ENCODE measurements around the gene LMNA. TPM values are rescaled to one million over a fixed set of nuclear protein-coding genes. Genes with fewer than 3 reads are reported as not detected.
"Not testable (repeated sequence)": the region's sequence is repeated elsewhere in the genome, so short reads cannot be mapped to it uniquely, and the experiment has no call there.

LMNA gene
- total RNA-seq, 1 donor from 2014 or later, result 98.8 TPM

DNA sequence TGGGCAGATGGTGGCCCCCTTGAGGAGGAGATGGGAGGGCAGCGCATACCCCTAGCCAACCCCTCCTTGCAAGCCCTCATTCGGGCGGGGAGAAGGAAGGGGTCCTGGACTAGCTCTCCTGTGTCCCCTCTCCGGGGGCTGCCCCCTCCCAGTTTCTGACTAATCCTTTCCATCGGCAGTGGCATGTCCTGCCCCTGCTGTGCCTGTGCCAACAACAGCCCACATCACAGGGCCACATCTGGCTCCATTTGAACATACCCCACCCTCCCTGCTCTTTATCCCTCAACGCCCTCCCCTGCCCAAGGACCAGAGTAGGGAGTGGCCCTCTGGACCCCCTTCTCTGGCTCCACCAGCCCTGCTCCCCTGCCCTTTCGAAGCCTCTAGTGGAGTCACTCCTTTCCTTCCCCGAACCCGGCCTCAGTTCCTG, 11.0 kb upstream of the LMNA start:
- intact Hi-C loops (cut with micrococcal nuclease), result no loop called here

DNA sequence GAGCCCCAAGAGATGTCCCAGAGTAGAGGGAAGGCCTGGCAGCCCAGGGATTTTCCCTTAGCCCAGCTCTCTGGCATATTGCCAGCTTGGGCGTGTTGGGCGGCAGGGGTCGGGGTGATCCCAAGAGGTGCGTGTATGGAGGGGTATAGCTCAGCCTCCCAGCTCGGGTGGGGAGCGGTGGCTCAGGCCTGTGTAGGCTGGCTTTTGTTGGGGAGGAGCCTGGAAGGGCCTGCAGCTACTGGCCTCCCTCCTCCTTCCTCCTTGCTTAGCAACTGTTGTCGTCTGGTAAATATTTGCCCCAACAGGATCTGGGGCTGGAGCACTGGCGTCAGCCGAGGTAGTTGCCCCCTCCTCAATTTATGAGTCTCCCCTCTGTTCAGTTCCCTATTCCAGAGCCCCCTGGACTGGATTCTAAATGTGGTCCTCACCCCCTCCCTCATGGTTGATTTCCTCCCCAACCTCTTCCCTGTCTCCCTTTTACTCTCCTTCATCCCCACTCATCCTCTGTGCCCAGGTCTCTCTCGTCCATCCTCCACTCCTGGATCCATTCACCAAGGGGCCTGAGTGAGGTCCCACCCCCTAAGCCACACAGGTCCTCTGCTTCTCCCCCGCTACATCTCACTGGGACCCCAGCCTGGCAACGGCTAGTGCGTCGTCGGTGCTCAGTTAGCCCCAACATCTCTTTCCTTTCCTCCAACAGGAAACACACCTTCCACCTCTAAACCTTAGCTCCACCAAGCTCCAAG, 10.3 kb upstream of the LMNA start:
- intact Hi-C loops (cut with micrococcal nuclease), result no loop called here

DNA sequence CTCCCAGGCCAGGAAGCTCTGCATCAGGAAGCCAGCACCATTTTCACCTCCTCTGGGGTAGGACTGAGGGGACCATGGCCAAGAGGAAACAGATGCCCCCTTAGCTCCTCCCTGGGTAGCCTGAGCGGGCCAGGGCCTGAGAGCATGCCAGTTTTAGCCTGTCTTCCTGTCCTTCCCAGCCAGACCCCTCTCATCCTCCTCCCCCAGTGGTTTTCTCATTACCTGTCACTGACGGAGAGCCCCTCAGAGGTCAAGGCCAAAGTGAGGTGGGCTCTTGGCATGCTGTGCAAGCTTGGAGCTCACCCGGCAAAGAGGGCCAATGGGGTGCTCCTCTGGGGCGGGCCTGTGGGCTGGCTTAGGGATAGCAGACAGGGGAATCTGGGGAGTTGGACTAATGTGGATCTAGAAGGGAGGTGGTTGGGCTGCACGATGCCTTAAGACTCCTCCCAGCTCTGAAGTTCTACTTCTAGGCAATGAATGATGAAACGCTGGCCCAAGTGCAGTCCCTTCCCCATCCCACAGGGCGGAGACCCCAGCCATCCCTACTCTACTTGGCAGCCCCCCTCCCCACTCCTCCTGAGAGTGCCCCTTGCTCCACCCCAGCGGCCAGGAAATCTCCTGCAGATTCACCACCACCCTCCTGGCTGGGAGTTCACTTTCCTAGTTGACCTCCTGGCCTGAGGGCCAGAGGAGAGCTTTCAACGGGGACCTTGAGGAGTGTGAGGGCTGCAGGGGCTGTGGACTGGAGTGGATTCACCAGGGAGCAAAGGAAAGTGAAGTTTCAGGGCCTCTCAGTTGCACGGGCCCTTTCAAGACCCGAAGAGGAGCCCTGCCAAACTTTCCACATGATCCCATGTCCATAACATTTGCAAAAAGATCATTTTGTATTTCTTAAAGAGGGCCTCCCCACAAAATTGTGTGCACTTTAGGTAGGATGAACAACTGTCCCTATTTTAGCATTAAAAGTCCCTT, 9.4 kb upstream of the LMNA start:
- intact Hi-C loops (cut with micrococcal nuclease), result no loop called here

DNA sequence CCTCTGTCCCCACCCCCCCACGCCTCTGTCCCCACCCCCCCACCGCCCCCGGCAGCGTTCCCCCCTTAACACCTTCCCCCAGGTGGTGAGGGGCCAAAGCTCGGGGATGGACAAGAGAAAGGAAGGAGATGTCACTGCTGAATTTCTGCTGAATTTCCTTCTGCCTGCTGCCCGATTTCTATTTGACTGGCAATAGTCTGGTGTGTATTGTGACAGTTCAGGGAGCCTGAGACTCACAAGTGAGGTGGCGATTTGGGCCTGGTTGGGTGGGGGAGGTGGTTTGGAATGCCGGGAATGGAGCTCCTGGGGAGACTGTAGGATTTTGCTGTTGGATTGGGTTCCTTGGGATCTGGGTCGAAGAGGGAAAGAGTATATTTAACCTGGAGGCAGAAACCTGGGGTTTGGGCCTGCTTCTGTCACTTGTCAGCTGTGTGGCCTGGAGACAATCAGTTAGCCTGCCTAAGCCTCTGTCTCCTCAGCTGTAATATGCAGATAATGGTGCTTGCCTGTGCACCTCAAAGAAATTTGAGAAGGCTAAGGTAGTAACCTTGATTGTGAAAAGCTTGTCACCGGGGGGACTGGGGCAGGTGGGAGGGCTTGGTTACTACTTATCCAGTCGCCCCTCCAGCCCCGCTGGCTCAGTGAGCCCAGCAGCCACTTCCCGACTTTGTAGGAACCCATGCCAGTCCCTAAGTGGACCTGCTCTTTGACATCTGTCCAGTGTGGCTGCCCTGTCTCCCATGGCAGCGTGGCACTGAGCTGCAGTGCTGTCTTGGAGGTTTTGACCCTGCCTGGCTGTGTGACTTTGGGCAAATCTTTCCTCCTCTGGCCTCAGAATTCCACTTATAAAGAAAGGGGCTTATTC, 7.7 kb upstream of the LMNA start:
- intact Hi-C loops (cut with micrococcal nuclease), result loop anchor here (1.0 kb wide), 3 partner anchors 7 to 20 kb away; partner anchors contain the start of gene LMNA

DNA sequence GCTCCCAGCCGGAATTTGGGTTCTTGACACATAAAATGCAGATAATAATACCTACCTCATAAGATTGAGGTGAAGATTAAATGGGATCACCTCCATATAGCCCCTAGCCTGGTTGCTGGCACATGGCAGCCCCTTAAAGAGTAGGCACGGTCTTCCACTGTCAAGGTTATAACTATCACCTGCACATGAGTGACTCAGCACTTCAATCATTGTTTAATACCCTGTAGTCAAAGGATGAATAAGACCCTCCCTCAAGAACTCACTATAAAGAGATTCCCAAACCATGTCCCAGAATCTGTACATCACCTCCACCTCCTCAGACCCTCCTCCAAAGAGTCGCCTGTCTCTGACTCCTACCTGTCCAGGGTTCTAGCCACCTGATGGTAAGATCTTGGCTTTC, 6.5 kb upstream of the LMNA start:
- intact Hi-C loops (cut with micrococcal nuclease), result no loop called here

DNA sequence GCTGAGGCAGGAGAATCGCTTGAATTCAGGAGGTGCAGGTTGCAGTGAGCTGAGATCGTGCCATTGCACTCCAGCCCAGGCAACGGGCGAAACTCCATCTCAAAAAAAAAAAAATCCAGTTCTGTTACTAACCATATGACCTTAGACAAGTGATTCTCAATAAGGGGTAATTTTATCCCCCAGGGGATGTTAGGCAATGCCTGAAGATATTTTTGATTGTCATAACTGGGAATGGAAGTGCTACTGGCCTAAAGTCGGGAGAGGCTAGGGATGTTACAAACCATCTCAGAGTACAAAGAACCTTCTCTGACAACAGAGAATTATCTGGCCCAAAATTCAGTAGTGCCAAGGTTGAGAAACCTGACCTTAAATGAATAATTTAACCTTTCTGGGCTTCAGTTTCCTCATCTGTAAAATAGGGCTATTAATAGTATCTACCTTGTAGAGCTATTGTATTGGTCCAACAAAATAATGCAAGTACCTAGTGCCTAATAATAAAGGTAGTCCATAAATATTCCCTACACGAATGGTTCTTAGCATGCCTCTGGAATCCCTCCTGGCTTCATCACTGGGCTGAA, 5.8 kb upstream of the LMNA start:
- intact Hi-C loops (cut with micrococcal nuclease), result no loop called here

DNA sequence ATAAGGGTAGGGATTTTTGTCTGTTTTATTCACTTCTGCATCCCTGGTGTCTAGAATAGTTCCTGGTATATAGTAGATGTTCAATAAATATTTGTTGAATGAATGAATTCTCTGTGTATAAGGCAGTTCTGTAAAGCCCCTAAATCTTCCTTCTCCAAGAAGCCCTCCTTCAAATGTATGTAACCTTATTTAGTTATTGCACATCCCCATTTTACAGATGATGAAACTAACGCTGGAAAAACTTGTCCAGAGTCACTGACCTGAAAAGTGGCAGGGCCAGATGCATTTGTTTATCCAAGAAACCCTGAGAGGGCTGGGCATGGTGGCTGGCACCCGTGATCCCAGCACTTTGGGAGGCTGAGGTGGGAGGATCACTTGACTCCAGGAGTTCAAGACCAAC, 4.3 kb upstream of the LMNA start:
- intact Hi-C loops (cut with micrococcal nuclease), result no loop called here

DNA sequence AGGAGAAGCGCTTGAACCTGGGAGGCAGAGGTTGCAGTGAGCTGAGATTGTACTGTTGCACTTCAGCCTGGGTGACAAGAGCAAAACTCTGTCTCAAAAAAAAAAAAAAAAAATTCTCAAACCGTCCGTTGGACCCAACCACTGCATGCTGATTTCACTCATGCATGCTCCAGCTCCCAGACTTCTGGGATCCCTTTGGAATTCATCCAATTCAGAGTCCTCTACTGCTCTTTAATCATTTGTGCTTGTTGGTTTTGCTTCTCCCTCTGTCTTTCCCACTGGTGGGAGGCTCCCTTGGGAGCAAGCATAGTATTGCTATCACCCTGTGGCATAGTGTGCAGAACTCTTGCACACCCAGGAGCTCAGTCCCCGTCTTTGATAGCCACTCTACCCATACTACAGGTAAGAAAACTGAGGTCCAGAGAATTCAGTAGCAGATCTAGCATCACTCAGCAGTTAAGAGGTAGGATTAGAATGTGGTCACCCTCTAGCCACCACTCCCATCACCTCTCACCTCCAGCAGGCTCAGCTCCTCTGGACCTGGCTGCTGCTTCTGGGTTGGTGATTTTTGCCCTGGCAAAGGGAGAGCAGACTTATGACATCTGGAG, 3.1 kb upstream of the LMNA start:
- intact Hi-C loops (cut with micrococcal nuclease), result no loop called here

DNA sequence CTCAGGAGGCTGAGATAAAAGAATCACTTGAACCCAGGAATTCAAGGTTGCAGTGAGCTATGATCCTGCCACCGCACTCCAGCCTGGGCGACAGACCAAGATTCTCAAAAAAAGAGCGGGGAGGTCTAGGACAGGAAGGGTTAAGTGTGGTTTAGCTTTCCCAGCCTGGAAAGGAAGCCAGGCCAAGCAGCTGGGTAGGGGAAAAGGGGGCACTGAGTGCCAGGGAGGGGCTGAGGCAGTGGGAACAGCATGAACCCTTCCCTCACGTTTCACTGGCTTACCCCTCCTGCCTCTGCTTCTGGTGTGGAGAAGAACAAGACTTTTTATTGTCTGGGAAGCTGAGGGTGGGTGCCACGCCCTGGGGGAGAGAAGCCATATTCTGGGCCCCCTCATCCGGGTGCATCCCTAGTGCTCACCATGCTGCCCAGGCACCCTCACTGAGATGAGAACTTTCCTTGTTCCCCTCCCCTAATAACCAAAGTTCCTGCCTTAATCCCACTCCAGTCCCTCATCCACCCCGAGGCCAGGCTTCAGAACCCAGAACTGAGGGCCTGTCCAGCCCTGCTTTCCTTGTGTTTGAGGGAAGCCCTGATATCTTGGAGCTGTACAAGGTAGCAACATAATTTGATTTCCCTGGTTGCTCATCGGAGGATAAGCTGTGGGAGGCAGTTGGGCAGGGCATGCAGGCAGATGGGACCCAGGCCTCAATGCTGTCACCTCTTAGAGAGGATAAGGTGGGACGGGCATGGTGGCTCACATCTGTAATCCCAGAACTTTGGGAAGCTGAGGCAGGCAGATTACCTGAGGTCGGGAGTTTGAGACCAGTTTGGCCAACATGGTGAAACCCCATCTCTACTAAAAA, 2.0 kb upstream of the LMNA start:
- intact Hi-C loops (cut with micrococcal nuclease), result no loop called here

DNA sequence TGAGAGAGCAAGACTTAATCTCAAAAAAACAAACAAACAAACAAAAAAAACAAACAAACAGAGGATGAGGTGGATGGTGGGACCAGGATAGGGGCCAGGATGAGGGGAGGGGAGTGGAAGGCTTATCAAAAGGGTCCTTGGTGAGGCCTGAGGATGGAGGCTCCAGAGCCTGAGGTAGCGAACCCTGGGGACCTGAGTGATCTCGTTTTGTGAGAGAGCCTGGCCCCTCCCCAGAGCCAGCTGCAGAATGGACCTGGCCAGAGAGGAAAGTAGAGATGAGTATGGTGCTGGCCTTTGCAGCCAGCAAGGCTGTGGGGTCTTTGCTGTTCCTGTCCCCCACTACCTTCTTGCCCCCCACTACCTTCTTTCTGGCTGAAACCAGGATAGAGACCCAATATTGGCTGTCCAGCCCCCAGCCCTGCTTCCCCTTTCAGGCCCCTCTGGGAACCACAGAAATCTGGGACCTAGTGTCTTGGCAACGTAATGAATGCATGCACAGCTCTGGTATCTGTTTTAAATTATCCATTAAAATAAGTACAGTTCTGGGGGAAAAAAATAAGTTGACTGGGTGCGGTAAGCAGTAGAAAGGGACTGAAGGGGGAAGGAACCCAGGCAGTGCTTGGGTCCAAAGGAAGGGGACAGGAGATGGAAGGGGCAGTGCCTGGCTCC, 1.1 kb upstream of the LMNA start:
- intact Hi-C loops (cut with micrococcal nuclease), result no loop called here

DNA sequence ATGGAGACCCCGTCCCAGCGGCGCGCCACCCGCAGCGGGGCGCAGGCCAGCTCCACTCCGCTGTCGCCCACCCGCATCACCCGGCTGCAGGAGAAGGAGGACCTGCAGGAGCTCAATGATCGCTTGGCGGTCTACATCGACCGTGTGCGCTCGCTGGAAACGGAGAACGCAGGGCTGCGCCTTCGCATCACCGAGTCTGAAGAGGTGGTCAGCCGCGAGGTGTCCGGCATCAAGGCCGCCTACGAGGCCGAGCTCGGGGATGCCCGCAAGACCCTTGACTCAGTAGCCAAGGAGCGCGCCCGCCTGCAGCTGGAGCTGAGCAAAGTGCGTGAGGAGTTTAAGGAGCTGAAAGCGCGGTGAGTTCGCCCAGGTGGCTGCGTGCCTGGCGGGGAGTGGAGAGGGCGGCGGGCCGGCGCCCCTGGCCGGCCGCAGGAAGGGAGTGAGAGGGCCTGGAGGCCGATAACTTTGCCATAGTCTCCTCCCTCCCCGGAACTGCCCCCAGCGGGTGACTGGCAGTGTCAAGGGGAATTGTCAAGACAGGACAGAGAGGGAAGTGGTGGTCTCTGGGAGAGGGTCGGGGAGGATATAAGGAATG, 505 bp downstream of the LMNA start:
- intact Hi-C loops (cut with micrococcal nuclease), result loop anchor here (1.0 kb wide), 2 partner anchors 9 to 12 kb away; no protein-coding TSS in a partner anchor

DNA sequence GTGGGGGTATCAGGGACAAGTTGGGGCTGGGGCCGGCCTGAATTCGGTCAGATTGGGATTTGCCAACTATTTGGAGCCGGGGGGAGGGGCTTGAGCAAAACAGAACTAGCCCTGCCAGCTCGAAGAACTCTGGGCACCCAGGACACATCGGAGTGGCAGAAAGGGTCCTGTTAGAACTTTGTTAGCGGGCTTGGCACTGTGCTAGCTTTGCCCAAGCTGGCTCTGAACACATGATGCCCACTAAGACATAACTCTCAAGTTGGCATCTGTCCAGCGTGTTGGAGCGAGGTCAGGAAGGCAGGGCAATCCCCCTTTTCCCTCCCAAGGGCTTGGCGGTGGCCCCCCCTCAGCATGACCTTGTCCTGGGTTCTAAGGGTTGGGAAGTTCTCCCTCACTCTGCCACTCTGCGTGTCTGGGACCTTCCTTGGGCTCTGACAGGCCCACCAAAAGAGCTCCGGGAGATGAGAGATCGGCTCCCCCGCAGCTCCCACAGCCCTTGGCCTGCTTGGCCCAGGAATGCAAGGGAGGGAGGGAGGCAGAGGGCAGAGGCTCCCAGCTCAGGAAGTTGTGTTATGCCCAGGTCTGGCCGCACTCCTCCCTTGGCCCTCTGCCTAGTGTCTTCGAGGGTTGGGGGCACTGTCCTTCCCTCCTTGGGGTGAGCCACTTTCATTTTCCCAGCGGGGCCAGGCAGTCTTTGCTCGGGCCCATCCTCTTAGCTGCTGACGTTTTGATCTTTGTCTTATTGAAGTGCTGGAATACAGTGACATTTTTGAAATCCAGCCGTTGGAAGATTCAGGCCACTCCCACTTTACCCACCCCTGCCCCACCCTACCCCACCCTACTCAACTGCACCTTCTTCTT, 1.2 kb downstream of the LMNA start:
- intact Hi-C loops (cut with micrococcal nuclease), result no loop called here

DNA sequence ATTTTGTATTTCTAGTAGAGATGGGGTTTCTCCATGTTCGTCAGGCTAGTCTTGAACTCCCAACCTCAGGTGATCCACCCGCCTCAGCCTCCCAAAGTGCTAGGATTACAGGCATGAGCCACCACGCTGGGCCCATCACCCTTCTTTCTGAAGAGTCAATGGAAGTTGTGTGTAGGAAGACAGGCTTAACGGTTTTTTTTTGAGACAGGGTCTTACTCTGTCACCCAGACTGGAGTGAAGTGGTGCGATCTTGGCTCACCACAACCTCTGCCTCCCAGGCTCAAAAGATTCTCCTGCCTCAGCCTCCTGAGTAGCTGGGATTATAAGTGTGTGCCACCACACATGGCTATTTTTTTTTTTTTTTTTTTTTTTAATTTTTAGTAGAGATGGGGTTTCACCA, 2.2 kb downstream of the LMNA start:
- intact Hi-C loops (cut with micrococcal nuclease), result not testable (repeated sequence)

DNA sequence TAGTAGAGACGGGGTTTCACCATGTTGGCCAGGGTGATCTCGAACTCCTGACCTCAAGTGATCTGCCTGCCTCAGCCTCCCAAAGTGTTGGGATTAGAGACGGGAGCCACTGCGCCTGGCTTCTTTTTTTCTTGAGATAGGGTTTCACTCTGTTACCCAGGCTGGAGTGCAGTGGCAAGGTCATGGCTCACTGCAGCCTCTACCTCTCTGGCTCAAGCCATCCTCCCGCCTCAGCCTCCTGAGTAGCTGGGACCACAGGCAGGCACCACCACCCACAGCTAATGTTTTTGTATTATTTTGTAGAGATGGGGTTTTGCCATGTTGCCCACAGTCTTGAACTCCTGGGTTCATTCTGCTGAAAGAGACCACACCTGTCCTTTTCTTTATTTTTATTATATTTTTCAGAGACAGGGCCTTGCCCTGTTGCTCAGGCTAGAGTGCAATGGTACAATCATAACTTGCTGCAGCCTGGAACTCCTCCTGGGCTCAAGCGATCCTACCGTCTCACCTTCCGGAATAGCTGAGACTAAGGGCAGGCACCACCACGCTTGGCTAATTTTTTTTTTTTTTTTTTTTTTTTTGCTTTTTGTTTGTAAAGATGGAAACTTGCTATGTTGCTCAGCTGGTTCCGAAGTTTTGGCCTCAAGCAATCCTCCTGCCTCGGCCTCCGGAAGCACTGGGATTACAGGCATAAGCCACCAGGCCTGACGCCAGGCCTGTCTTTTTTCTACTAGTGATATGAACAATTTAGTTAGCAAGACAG, 3.1 kb downstream of the LMNA start:
- intact Hi-C loops (cut with micrococcal nuclease), result no loop called here

DNA sequence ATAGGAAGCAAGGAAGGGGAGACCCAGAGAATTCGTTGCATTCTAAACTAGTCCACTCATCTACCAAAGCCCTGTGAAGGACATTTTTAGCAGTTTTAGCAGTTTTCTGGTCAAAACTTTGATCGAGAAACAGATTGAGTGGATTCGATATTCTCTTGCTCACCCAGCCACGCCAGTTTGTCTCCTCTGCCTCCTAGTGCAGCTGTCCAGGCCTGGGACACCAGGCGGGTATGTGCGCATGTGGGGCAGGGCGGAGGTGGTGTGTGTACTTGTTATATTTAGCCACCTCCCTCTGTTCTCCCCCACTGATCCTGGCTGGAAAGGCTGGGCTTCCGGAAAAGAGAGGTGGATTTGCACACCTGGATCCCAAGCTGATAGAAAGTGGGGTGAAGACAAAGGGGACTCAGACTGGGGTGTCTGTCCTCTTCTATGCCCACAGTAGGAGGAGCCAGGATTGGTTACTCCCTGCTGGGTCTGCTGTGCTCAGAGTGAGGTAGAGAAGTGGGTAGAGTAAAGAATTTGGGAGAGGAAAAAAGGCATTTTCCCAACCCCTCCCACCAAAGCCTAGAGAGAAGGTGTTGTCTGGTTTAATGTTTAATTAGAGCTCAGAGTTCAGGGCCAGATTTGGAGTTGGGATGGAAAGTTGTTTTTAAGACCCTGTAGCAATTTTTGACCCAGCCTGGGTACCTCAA, 3.8 kb downstream of the LMNA start:
- intact Hi-C loops (cut with micrococcal nuclease), result no loop called here

DNA sequence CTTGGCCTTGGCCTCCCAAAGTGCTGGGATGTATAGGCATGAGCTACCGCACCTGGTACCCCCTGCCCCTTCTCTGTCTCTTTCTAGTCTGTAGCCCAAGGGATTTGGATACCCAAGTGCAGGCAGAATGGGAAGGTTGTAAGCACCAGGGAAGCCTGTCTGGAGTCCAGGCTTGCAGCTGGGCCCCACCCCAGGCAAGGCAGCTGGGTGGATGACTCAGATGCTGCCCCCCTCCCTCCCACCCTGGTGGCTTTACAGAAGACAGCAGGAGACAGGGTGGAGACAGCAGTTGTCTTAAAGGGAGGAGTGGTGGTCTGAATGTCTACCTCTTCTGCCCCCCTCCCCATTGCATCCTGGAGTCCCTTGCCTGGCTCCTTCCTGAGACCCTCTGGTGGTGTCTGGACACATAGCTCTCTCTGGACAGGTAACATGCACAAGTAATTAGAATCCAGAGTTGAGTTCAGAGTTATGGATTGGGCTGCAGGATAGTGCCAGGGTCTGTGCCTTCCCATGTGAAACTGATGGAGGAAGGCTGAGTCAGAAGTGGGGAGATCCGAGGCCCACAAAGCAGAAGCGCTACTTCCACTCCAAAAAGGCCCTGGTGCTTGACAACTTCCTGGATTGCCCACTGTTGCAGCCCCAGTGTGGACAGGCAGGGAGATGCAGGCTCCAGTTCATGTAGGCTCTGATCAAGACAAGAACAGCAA, 5.1 kb downstream of the LMNA start:
- intact Hi-C loops (cut with micrococcal nuclease), result no loop called here
